ENCODE measurements around the gene REXO4. TPM values are rescaled to one million over a fixed set of nuclear protein-coding genes. Genes with fewer than 3 reads are reported as not detected.

The REXO4 gene
- total and polyA plus RNA-seq, 2 experiments from 2014 or later = 31.1 to 36.3 TPM

GRCh38 chr9:133455936-133456335 lies 38.1 kb upstream of the REXO4 start (continued):
- TF ChIP-seq ZNF462 (CRISPR knock-in tag; IDR thresholded peaks at IDR 0.05) = no peak
- TF ChIP-seq EZH2phosphoT487 (IDR thresholded peaks at IDR 0.05; ENCODE audit: unreplicated experiment) = no peak
- TF ChIP-seq CREB1 (CRISPR knock-in tag; IDR thresholded peaks at IDR 0.05; ENCODE audit: low read depth) = no peak
- TF ChIP-seq ETS1 (IDR thresholded peaks at IDR 0.05) = no peak
- no peak for TF ChIP-seq CTCF (conservative IDR thresholded peaks at IDR 0.05; ENCODE audit: low read depth in 2 of 2)
- TF ChIP-seq NANOG (IDR thresholded peaks at IDR 0.05; ENCODE audit: borderline replicate concordance) = no peak
- TF ChIP-seq REST (IDR thresholded peaks at IDR 0.05; ENCODE audit: unreplicated experiment) = no peak
- TF ChIP-seq ZNF331 (CRISPR knock-in tag; IDR thresholded peaks at IDR 0.05; ENCODE audit: low read depth) = no peak
- no peak for TF ChIP-seq EZH2 (IDR thresholded peaks at IDR 0.05; ENCODE audit: low read depth, unreplicated experiment)
- TF ChIP-seq STAT1 (IDR thresholded peaks at IDR 0.05; ENCODE audit: unreplicated experiment) = no peak

All from GM23338 (cell line).